Transverse colon (tissue), 4 donors: ENCODE data around the gene IL17RB. TPM values are rescaled to one million over a fixed set of nuclear protein-coding genes. Genes with fewer than 3 reads are reported as not detected.

Experiments
- DNase-seq: peaks from one replicate; pipeline ENCODE4 v3.0.0-alpha.2; 2019
- H3K27ac ChIP-seq, 4 donors: fragments of 200-600 bp; sonication (generic); 2 replicates each; pipeline ENCODE4 v1.5.1; 2016 to 2018; ENCODE audit warnings: inconsistent platforms in 4 of 4
- H3K27me3 ChIP-seq: fragments of 200-600 bp; sonication (generic); 2 replicates; pipeline ENCODE4 v1.5.1; 2017; ENCODE audit warnings: inconsistent platforms
- H3K36me3 ChIP-seq, 4 donors: fragments of 200-600 bp; sonication (generic); 2 replicates each; pipeline ENCODE4 v1.5.1; 2017 to 2019; ENCODE audit warnings: inconsistent platforms in 4 of 4
- H3K4me1 ChIP-seq, 4 donors: fragments of 200-600 bp; sonication (generic); 2 replicates each; pipeline ENCODE4 v1.5.1; 2017 to 2020; ENCODE audit warnings: inconsistent platforms in 4 of 4
- H3K4me3 ChIP-seq, 4 donors: fragments of 200-600 bp; sonication (generic); 1 replicate in 1 of 4; 2 replicates in 3 of 4; pipeline versions ENCODE4 v1.5.1 to v1.6.1; 2017 to 2019; ENCODE audit warnings: inconsistent platforms in 4 of 4
- H3K9me3 ChIP-seq, 2 donors: fragments of 200-600 bp; sonication (generic); 2 replicates each; pipeline ENCODE4 v1.5.1; 2017 to 2019; ENCODE audit warnings: inconsistent platforms in 2 of 2
- EP300 ChIP-seq: sonication (generic); formaldehyde crosslinking; IDR thresholded peaks from one replicate; pipeline ENCODE4 v1.6.1; 2017; ENCODE audit warnings: antibody characterized with exemption, low read depth
- POLR2A ChIP-seq: fragments of 450-650 bp; IDR thresholded peaks from one replicate; pipeline ENCODE4 v1.6.1; 2016; ENCODE audit warnings: antibody characterized with exemption, mild to moderate bottlenecking, moderate library complexity
- POLR2AphosphoS5 ChIP-seq, 3 donors: sonication (generic); formaldehyde crosslinking; IDR thresholded peaks; one replicate each; pipeline ENCODE4 v1.6.1; 2016; ENCODE audit warnings: antibody characterized with exemption in 3 of 3
- WGBS, 2 donors: methylation state at CpG; one replicate each; pipeline ENCODE4 v1.1.5; 2018; ENCODE audit warnings: low coverage in 1 of 2; 5-methylcytosine and 5-hydroxymethylcytosine counted together
- in situ Hi-C, 4 donors: fragments of 200-750 bp; cut with MboI; loops; one replicate each; pipeline versions ENCODE4 v1.15.0 to v1.15.1; 2017; ENCODE audit warnings: low sequenced_read_pairs in 3 of 4, low pct_ligation_motif_present in 1 of 4, low pct_unique_long_range_greater_than_20kb in 1 of 4
- intact Hi-C: fragments of 100-400 bp; cut with DNase I; formaldehyde crosslinking; loops from one replicate; pipeline ENCODE4 v1.15.1; 2023; ENCODE audit warnings: low total_unique reads
- total RNA-seq, 4 donors: library from RNA; depleted of rRNA; stranded (reverse); fragments of >200 nt; gene quantifications; one replicate each; pipeline ENCODE4 v1.1.0, GENCODE V29; 2016
- TF ChIP-seq, protein P1 (sequence below), 5 experiments: fragments of 200-600 bp in 3 of 5; fragments of 450-650 bp in 2 of 5; sonication (generic) in 3 of 5; IDR thresholded peaks; 1 replicate in 2 of 5; 2 replicates in 3 of 5; pipeline ENCODE4 v1.5.1; 2016 to 2017; ENCODE audit warnings: antibody characterized with exemption in 5 of 5, inconsistent platforms in 3 of 5, mild to moderate bottlenecking in 2 of 5, moderate library complexity in 1 of 5

Gene IL17RB
- total RNA-seq, 4 donors from 2014 or later, result 26.0 to 36.5 (median 32.8) TPM; not detected in 1

DNA sequence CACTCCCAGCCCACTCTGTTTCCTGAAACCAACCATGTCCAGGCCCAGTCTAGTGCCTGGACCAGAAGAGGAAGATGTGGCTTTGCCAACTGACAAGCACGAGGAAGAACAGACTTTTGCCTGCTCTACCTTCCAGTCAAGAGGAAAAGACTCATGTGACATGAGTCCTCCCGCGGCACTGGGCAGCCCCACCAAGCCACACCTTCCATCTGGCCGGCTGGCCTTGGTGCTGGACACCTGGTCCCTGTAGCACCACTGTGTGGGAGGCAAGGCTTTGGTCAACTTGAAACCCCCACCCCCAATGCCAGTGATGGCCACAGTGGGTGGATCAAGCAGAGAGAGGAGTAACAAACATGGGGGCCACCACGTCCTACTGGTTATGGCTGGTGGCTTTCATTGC is 12.7 kb upstream of the IL17RB start:
- Histone ChIP-seq H3K27ac (no peak overlapping the region), H3K36me3 (no peaks in the 10 kb centered on the region), H3K9me3 (no peaks in the 10 kb centered on the region), H3K4me1 (peaks cover 0 to 8% (median 0%) of the 10 kb centered on the region in 4 donors), H3K4me3 (no peak overlapping the region), H3K27me3 (no peaks in the 10 kb centered on the region)
- in situ Hi-C loops (no loop called here), intact Hi-C loops (no loop called here)
- no peak for TF ChIP-seq POLR2A
- TF ChIP-seq, protein P1, sequence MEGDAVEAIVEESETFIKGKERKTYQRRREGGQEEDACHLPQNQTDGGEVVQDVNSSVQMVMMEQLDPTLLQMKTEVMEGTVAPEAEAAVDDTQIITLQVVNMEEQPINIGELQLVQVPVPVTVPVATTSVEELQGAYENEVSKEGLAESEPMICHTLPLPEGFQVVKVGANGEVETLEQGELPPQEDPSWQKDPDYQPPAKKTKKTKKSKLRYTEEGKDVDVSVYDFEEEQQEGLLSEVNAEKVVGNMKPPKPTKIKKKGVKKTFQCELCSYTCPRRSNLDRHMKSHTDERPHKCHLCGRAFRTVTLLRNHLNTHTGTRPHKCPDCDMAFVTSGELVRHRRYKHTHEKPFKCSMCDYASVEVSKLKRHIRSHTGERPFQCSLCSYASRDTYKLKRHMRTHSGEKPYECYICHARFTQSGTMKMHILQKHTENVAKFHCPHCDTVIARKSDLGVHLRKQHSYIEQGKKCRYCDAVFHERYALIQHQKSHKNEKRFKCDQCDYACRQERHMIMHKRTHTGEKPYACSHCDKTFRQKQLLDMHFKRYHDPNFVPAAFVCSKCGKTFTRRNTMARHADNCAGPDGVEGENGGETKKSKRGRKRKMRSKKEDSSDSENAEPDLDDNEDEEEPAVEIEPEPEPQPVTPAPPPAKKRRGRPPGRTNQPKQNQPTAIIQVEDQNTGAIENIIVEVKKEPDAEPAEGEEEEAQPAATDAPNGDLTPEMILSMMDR (IDR thresholded peaks at IDR 0.05), result no peak
- TF ChIP-seq EP300, result no peak
- no peak for TF ChIP-seq POLR2AphosphoS5 (IDR thresholded peaks at IDR 0.05)
- WGBS, 2 donors, result 62 to 82% methylated on average over 4 to 5 of the region's 5 CpGs
- no peak for DNase-seq

DNA sequence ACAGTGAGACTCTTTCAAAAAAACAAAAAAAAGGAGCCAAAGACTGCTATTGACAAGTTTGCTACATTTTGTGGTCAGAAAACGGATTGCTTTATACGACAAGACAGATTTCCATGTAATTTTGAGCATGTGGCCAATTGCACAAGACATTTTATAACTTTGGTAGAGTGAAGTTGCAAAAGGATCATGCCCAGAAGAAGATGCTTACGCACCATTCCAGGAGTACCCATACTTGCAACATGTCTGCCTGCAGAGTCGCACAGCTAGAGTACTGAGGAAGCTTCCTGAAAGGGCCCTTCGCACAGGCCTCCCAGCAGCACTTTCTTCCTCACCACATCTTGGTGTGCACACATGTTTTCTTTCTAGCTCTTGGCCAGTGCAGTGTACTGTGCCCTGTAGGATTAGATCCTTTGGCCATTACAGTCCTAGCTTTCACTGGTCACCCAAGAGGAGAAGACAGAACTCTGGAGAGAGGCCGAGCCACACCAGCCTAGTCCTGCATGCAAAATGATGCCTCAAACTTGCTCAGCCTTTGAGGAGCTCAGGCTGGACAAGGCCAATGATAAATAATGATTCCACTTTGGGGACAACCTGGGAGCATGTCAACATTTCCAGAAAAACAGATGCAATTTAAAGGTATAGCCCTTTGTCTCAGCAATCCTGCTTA is 11.8 kb upstream of the IL17RB start:
- Histone ChIP-seq H3K36me3 (no peaks in the 10 kb centered on the region), H3K27me3 (no peaks in the 10 kb centered on the region), H3K4me1 (no peaks in the 10 kb centered on the region), H3K27ac (no peak overlapping the region), H3K9me3 (no peaks in the 10 kb centered on the region), H3K4me3 (no peak overlapping the region)
- DNase-seq, result no peak
- intact Hi-C loops (no loop called here), in situ Hi-C loops (no loop called here)
- WGBS, 2 donors, result 93 to 100% methylated on average over 2 to 6 of the region's 6 CpGs
- TF ChIP-seq POLR2AphosphoS5 (IDR thresholded peaks at IDR 0.05) (no peak), EP300 (no peak)

DNA sequence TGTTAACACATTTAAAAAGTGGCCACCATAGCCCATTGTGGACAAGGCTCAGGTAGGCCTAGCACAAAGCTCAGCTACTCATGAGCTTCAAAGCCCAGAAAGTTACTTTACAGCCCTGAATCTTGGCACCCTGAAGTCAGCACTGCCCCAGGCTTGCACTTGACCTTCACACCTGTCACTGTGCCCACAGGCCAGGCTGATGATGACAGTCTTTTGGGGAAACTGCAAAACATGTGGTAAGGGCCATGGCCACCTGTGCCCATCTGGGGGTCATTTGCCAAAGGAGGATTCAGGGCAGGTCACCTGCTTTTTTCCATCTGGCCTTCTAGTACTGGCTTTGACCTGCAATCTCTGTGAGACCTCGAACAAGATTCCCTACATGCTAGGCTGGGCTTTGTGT is 11.1 kb upstream of the IL17RB start:
- no peaks in the 10 kb centered on the region for H3K4me1 ChIP-seq
- 84% methylated on average over 1 of the region's 1 CpG; no CpG with 5 or more reads in 1 of the 2 donors for WGBS, 2 donors
- no peaks in the 10 kb centered on the region for H3K27me3 ChIP-seq
- H3K36me3 ChIP-seq, result no peaks in the 10 kb centered on the region
- H3K27ac ChIP-seq, result no peak overlapping the region
- no peak for DNase-seq
- TF ChIP-seq POLR2AphosphoS5 (IDR thresholded peaks at IDR 0.05), result no peak
- TF ChIP-seq, protein P1 (IDR thresholded peaks at IDR 0.05), result no peak
- TF ChIP-seq EP300, result no peak
- TF ChIP-seq POLR2A, result no peak
- H3K9me3 ChIP-seq, result no peaks in the 10 kb centered on the region
- in situ Hi-C loops, result no loop called here
- intact Hi-C loops, result no loop called here
- H3K4me3 ChIP-seq, result no peak overlapping the region

DNA sequence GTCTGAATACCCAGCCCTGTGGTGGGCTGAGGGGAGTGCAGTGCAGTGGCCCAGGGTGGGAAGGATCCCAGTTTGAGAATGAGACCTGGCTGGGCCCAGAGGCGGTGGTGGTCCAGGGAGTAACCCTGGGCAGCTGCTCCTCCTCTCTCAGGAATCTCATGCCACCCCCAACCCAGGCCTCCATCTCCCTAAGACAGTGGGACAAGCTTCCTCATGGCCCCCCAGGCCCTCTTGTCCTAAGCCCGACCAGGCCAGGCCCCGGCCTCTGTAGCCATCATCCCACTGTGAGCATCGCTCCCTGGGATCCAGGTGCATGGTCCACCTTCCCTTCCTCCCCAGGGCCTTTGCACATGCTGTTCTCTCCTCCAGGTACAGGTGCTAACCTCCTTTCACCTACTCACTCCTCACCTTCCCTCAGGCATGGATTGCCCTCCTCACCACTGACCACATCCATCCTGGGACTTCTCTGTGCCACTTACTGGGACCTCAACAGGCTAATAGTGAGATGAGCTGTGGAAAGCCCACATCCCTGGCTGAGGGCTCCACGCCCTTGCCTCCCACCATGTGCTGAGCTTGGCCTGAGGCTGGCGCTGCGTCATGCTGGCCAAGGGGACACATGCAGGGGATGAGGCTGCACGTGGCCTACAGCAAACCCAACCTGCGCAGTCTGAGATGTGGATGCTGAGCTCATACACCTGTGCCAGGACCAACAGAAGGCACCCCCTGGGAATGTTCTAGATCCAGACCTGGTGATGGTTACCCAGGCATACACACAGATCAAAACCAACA is 10.1 kb upstream of the IL17RB start:
- intact Hi-C loops, result no loop called here

DNA sequence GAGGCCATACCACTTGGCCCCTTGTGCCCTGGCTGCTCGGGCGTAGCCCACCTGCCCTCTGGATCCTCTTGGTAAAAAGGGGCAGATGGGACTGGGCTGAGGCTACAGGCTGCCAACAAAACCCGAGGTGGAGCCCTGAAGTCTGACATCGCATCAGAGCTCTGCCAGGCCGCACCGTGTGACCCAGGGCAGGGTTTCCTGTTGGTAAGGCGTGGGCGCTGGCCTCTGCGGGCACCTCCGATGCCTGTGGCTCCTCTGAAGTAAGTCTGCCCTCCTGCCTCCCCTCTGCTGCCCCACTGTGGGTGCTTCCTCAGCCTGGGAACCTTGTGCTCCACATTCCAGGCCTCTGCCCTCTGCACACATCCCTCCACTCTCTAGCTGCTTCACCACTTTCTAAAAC is 9.0 kb upstream of the IL17RB start:
- H3K36me3 ChIP-seq, result no peaks in the 10 kb centered on the region
- no peaks in the 10 kb centered on the region for H3K9me3 ChIP-seq
- no peak overlapping the region for H3K4me3 ChIP-seq
- no peak overlapping the region for H3K27ac ChIP-seq
- peaks cover 0 to 15% (median 12%) of the 10 kb centered on the region in 4 donors for H3K4me1 ChIP-seq
- TF ChIP-seq, protein P1 (IDR thresholded peaks at IDR 0.05), result no peak
- TF ChIP-seq POLR2AphosphoS5 (IDR thresholded peaks at IDR 0.05) (no peak), POLR2A (no peak), EP300 (no peak)
- 75% methylated on average over 10 of the region's 10 CpGs; no CpG with 5 or more reads in 1 of the 2 donors for WGBS, 2 donors
- DNase-seq, result no peak
- intact Hi-C loops, result no loop called here
- H3K27me3 ChIP-seq, result no peaks in the 10 kb centered on the region
- in situ Hi-C loops, result no loop called here

More for the DNA sequence above, 10.1 kb upstream of the IL17RB start:
- H3K9me3 ChIP-seq, result no peaks in the 10 kb centered on the region
- no peak overlapping the region for H3K27ac ChIP-seq
- peaks cover 0 to 6% (median 3%) of the 10 kb centered on the region in 4 donors for H3K4me1 ChIP-seq
- no peak for DNase-seq
- no peak overlapping the region for H3K4me3 ChIP-seq
- H3K36me3 ChIP-seq, result no peaks in the 10 kb centered on the region
- in situ Hi-C loops, result no loop called here
- TF ChIP-seq POLR2A (no peak), EP300 (no peak), POLR2AphosphoS5 (IDR thresholded peaks at IDR 0.05) (no peak)
- H3K27me3 ChIP-seq, result no peaks in the 10 kb centered on the region
- 89% methylated on average over 9 of the region's 9 CpGs; no CpG with 5 or more reads in 1 of the 2 donors for WGBS, 2 donors
